ENCODE results near the gene RERE.

GRCh38 chr1:8797216-8797615 is 20.2 kb downstream of the RERE start:
- TF ChIP-seq POLR2A (IDR thresholded peaks at IDR 0.05) = no peak
- TF ChIP-seq CTCF (IDR thresholded peaks at IDR 0.05) = no peak

Data from thyroid gland (tissue), 4 donors.